GM12891 (cell line): ENCODE measurements around the gene MMP11.

Experiments
- DNase-seq: peaks from one replicate; pipeline ENCODE4 v3.0.0; 2011; ENCODE audit warnings: low spot score; ENCODE audit not compliant: insufficient read length
- FAIRE-seq: peaks from 2 replicates; lab custom pipeline; 2011; peaks lifted over from hg19 to GRCh38; lab: Jason Lieb, UNC
- PAX5 ChIP-seq: IDR thresholded peaks from 2 replicates; pipeline ENCODE4 v1.6.1; 2011; ENCODE audit warnings: low read length, moderate library complexity, mild to moderate bottlenecking; ENCODE audit not compliant: insufficient read depth, severe bottlenecking
- POLR2A ChIP-seq: IDR thresholded peaks from 2 replicates; pipeline ENCODE4 v1.6.1; 2011; ENCODE audit warnings: low read depth, low read length, control low read depth
- POLR2AphosphoS5 ChIP-seq: IDR thresholded peaks from 2 replicates; pipeline ENCODE4 v1.6.1; 2011; ENCODE audit warnings: low read depth, low read length, control low read depth
- POU2F2 ChIP-seq: IDR thresholded peaks from 2 replicates; pipeline ENCODE4 v1.6.1; 2011; ENCODE audit warnings: low read depth, mild to moderate bottlenecking, control low read depth, low read length, moderate library complexity
- SPI1 ChIP-seq: IDR thresholded peaks from 2 replicates; pipeline ENCODE4 v1.6.1; 2011; ENCODE audit warnings: low read depth, low read length, control low read depth
- TAF1 ChIP-seq: IDR thresholded peaks from 2 replicates; pipeline ENCODE4 v1.6.1; 2011; ENCODE audit warnings: low read depth, low read length, control low read depth

Gene MMP11

DNA sequence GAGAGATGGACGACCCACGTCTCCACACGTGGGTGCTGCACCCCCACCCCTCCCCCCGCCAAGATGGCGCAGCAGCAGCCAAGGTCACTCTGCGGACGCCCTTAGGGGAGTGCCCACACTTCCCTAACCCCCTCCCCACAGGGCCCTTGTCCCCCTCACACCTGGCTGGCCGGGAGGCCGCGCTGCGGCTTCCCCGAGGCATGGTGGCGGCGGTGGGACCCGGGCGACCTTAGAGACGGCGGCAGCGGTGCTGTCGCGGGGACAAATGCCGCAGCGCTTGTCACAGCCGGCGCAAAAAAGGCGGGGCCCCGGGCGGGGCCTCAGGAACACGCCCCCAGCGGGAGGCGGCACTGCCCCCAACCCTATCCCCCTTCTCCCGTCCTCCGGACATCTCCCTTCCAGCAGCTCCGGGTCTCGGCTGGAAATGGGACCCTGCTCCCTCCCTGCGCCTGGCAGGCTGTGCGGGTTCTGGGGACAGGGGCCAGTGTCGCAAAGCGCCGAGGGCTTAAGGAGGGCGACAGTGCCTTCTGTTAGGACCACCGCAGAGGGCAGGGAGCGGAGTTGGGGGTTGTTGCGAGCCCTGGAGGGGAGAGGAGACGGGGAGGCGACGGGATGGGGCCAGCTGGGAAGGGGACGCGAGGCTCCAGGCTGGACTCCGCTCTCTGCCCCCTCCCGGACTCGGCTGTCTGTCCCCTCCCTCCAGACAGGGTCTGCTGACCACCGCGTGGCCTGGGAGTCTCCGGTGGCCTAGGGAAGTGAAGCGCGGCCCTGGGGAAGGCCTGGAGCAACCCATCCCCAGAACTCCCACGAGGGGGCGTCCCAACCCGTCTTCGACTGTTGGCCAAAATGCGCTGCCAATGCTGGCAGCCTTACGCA, 4.7 kb upstream of the MMP11 start, which contains the start of gene CHCHD10:
Gene CHCHD10 (minus strand): TSS at position 300 of the 876 bp plus-strand sequence. CDS start 98 bp downstream, at position 202.
- TF ChIP-seq POLR2A (peak; percentile 52; the same call in 1 of the 2 replicates), PAX5 (no peak), SPI1 (no peak), TAF1 (peak; percentile 58; the same call in 1 of the 2 replicates), POLR2AphosphoS5 (peak; percentile 82), POU2F2 (no peak)
- FAIRE-seq (peak; percentile 86), DNase-seq (peak; percentile 83)

DNA sequence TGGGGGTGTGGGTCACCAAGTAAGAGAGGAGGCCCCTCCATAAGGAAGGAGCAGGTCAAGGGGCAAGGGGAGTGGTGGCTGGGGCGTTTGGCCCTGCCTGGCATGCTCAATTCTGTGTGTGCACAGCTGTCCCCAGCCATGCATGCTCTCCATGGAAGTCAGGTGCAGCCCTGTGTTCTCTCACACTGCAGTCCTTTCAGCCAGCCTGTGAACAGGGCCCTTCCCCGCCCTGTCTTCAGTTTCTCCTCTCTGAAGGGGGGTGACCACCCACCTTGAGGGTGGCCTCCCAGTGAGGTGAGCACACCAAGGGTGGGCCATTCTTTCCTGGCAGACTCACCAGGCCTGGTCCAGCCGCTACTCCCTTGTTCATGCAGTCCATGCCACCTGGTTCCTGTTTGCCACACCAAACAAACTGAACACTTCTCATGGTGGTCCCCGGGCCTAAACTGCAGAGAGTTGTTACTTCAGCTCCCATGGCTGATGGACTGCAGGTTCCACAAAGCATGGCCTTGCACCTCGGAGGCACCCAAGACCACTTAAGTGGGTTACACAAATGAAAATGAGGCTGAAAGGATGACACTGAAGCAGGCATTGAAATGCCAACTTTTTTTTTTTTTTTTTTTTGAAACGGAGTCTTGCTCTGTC, 3.2 kb upstream of the MMP11 start:
- TF ChIP-seq POLR2A (no peak), SPI1 (no peak), PAX5 (no peak), TAF1 (no peak), POU2F2 (no peak), POLR2AphosphoS5 (no peak)
- FAIRE-seq: peak; percentile 64
- DNase-seq: no peak

DNA sequence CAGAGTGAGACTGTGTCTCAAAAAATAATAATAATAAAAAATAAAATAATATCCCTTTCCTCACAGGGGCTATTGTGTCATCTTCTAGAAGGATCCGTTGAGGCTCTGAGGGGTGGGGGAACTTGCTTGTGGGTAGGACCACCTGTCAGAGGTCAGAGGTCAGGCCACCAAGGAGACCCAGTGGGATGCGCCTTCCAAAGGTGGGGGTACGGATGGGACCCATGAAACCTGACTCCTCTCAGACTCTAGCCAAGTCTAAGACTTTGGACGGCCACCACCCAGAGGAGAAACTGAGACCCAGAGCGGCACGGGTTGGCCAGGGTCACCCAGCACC, 367 bp upstream of the MMP11 start:
- TF ChIP-seq PAX5: no peak
- no peak for TF ChIP-seq POU2F2
- TF ChIP-seq POLR2A: no peak
- TF ChIP-seq TAF1: no peak
- TF ChIP-seq SPI1: no peak
- TF ChIP-seq POLR2AphosphoS5: no peak
- FAIRE-seq: no peak

DNA sequence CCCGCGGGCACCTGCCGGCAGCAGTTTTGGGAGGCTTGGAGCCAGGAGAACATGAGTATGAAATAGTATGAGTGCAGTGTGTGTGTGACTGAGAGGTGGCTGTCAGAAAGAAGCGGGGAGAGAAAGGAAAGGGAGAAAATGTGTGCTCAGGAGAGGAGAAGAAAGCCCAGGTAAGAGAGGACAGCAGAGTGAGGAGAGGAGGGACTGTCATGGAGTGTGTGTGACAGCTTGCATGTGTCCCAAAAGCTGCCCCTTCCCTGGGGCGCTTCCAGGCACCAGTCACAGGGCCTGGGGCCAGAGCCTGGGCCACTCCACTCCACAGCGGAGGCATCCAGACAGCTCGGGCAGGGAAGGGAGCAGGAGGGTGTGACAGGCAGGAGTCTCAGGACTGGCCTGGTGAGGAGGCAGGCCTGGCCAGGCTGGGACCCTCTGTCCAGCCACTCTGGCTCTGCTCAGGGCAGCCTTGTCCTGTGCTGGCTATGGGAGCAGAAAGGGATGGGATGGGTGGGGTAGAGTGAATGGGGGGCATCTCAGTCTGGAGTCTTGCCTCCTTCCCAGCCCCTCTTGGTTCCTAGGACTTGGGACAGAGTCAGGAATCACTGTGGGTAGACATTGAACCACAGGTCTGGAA, 949 bp downstream of the MMP11 start:
- DNase-seq (no peak), FAIRE-seq (no peak)
- no peak for TF ChIP-seq POLR2AphosphoS5
- TF ChIP-seq TAF1: no peak
- TF ChIP-seq PAX5: no peak
- no peak for TF ChIP-seq SPI1
- TF ChIP-seq POU2F2: no peak
- no peak for TF ChIP-seq POLR2A

More for the DNA sequence above, 367 bp upstream of the MMP11 start:
- no peak for DNase-seq

DNA sequence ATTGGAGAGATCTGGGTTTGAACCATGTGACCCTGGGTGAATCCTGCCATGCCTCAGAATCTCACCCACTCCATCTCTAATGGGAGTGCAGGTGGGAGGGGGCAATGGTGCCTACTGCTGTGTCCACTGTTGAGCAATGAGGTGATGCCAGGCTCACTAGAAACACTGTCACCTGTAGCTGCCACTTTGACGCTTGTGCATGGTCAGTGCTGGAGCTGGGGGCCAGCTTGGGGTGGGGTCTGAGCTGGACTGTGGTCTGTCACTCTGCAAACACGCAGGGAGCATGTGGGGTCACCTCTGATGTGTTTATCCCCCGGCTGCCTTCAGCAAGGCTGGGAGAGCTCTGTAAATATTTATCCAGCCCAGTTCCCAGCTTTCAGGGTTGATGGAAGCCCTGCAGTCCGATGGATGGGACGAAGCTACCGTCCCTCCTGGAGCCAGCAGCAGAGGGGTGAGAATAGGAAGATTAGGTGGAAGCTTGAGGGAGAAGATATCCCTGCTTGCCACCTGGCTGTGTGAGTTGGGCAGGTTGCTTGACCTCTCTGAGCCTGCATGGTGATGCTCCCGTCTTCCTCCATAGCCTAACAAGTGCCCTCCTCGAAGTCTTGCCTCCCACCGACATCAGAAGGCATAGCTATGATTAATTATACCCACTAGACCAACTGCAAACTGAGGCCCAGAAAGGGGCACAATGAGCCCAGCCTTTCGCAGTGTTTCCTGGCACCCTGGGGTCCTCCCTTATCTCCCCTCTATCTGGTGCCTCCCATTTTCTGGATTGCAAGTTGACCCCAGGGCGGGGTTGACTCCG, 1.7 kb downstream of the MMP11 start:
- DNase-seq: no peak
- TF ChIP-seq POLR2AphosphoS5 (no peak), TAF1 (no peak), POU2F2 (no peak), SPI1 (no peak), POLR2A (no peak), PAX5 (no peak)
- no peak for FAIRE-seq

GRCh38 chr22:23774922-23775436, 2.3 kb downstream of the MMP11 start:
- no peak for DNase-seq
- no peak for FAIRE-seq
- TF ChIP-seq POLR2AphosphoS5 (no peak), POLR2A (no peak), POU2F2 (no peak), SPI1 (no peak), TAF1 (no peak), PAX5 (no peak)

- FAIRE-seq: no peak
- TF ChIP-seq SPI1: no peak
- no peak for TF ChIP-seq POU2F2
- TF ChIP-seq POLR2AphosphoS5: no peak
- no peak for TF ChIP-seq POLR2A
- TF ChIP-seq TAF1: no peak
- TF ChIP-seq PAX5: no peak
- no peak for DNase-seq
Measured at GRCh38 chr22:23775779-23776375, 3.2 kb downstream of the MMP11 start.
